ENCODE measurements around the gene TSPAN2. TPM values are rescaled to one million over a fixed set of nuclear protein-coding genes. Genes with fewer than 3 reads are reported as not detected.
"Not testable (repeated sequence)": the region's sequence is repeated elsewhere in the genome, so short reads cannot be mapped to it uniquely, and the experiment has no call there.

Gene TSPAN2
- total RNA-seq, 4 donors from 2014 or later = 2.8 to 7.8 (median 5.6) TPM

DNA sequence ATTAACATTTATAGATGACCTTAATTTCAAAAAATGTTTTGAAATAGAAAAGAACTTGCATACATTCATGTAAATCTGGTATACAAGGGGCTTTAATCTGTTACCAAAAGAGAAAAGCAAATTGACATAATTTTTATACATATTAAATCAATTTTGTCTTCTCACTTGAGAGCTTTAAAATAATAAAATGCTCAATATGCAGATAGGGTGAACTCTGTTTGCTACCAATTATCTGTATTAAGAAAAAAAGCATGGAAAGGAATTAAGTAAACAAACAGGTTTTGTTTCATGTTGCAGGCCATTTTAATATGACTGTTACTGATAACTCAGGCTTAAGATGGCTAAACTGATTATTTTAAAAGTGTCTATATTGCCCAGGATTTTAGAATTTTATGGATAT, 65.7 kb downstream of the TSPAN2 start:
- ATAC-seq (ENCODE audit: low FRiP score) = no peak
- TF ChIP-seq, protein P1, sequence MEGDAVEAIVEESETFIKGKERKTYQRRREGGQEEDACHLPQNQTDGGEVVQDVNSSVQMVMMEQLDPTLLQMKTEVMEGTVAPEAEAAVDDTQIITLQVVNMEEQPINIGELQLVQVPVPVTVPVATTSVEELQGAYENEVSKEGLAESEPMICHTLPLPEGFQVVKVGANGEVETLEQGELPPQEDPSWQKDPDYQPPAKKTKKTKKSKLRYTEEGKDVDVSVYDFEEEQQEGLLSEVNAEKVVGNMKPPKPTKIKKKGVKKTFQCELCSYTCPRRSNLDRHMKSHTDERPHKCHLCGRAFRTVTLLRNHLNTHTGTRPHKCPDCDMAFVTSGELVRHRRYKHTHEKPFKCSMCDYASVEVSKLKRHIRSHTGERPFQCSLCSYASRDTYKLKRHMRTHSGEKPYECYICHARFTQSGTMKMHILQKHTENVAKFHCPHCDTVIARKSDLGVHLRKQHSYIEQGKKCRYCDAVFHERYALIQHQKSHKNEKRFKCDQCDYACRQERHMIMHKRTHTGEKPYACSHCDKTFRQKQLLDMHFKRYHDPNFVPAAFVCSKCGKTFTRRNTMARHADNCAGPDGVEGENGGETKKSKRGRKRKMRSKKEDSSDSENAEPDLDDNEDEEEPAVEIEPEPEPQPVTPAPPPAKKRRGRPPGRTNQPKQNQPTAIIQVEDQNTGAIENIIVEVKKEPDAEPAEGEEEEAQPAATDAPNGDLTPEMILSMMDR (IDR thresholded peaks at IDR 0.05) = no peak
- DNase-seq (ENCODE audit: low spot score) = no peak

GRCh38 chr1:115021145-115021544, 68.2 kb downstream of the TSPAN2 start:
- TF ChIP-seq, protein P1 (IDR thresholded peaks at IDR 0.05) = no peak
- ATAC-seq (ENCODE audit: low FRiP score) (no peak), DNase-seq (ENCODE audit: low spot score) (no peak)

DNA sequence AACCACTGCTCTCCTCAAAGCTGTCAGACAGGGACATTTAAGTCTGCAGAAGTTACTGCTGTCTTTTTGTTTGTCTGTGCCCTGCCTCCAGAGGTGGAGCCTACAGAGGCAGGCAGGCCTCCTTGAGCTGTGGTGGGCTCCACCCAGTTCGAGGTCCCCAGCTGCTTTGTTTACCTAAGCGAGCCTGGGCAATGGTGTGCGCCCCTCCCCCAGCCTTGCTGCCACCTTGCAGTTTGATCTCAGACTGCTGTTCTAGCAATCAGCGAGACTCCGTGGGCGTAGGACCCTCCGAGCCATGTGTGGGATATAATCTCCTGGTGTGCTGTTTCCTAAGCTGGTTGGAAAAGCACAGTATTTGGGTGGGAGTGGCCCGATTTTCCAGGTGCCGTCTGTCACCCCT, 69.8 kb downstream of the TSPAN2 start:
- ATAC-seq (ENCODE audit: low FRiP score) = not testable (repeated sequence)

DNA sequence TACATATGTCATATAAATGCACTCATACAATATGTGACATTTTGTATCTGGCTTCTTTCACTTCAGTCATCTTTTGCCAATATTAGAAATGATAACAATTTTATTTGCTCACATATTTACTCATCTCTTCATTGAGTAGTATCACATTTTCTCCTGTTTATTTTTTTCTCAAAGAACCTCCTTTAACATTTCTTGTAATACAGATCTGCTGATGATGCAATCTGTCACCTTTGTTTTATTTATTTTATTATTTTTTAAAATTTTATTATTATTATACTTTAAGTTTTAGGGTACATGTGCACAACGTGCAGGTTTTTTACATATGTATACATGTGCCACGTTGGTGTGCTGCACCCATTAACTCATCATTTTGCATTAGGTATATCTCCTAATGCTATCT, 75.5 kb downstream of the TSPAN2 start:
- DNase-seq (ENCODE audit: low spot score) = no peak
- TF ChIP-seq, protein P1 (IDR thresholded peaks at IDR 0.05) = no peak
- no peak for ATAC-seq (ENCODE audit: low FRiP score)

More for the DNA sequence above, 69.8 kb downstream of the TSPAN2 start:
- DNase-seq (ENCODE audit: low spot score) = not testable (repeated sequence)

GRCh38 chr1:115012434-115012833, 76.9 kb downstream of the TSPAN2 start:
- DNase-seq (ENCODE audit: low spot score) = no peak
- ATAC-seq (ENCODE audit: low FRiP score) = no peak
- TF ChIP-seq, protein P1 (IDR thresholded peaks at IDR 0.05) = no peak

DNA sequence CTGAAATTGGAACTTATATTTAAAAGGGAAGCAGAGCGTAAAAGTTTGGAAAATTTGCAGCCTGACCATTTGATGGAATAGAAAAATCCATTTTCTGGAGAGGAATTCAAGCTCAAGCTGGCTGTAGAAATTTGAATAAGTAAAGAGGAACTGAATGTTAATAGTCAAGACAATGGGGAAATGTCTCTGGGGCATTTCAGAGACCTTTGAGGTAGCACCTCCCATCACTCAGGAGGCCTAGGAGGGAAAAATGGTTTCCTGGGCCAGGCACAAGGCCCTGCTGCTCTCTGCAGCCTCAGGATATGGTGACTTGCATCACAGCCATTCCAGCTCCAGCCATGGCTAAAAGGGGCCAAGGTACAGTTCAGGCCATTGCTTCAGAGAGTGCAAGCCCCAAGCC, 77.3 kb downstream of the TSPAN2 start:
- DNase-seq (ENCODE audit: low spot score) (no peak), ATAC-seq (ENCODE audit: low FRiP score) (no peak)

DNA sequence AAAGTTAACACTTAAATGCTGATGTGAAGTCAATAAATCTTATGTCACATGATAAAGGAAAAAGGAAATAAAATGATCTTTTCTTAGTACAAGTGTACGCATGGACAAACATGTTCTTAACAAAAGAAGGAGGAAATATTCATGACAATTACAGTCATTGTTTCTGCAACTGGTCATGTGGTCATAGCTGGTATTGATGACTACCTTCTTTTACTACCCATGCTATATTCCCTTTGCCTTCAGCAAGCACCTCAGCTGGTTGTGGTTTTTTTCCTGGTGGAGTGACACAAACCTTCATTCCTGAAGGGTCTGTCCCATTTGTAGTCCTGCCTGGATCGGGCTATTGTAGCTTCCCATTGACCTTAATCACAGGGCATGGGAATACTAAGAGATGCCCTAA, 83.1 kb downstream of the TSPAN2 start:
- DNase-seq (ENCODE audit: low spot score) (no peak), ATAC-seq (ENCODE audit: low FRiP score) (no peak)
- TF ChIP-seq, protein P1 (IDR thresholded peaks at IDR 0.05) = no peak

More for the DNA sequence above, 77.3 kb downstream of the TSPAN2 start:
- TF ChIP-seq, protein P1 (IDR thresholded peaks at IDR 0.05) = no peak

Other genes starting within 250 kb of the TSPAN2 start
- gene SYCP1, start 234.6 kb downstream of the TSPAN2 start, total RNA-seq = under 1 TPM in 2 of 4 donors, not detected in 2; 0.38 to 0.56 TPM
- not detected for gene TSHB, start 59.7 kb downstream of the TSPAN2 start, total RNA-seq
- gene NGF, start 248.7 kb upstream of the TSPAN2 start, total RNA-seq = 10 to 100 TPM in 2 of 4 donors, 1 to 10 TPM in 2; 2.3 to 19.2 (median 10.2) TPM